HEK293 (cell line): ENCODE results near the gene PALMD.

ENCODE experiments used
- CTCF ChIA-PET: fragments of 350-600 bp; formaldehyde crosslinking; extraction: SDS; loops from one replicate; lab custom pipeline; 2021; ENCODE audit warnings: antibody characterized with exemption; lab: Yijun Ruan, JAX
- POLR2A ChIA-PET: fragments of 300-600 bp; formaldehyde crosslinking; extraction: SDS; loops from one replicate; lab custom pipeline; 2020; ENCODE audit warnings: antibody characterized with exemption, inconsistent platforms; lab: Yijun Ruan, JAX
- H3K27ac ChIP-seq: fragments of 200-500 bp; sonication (Bioruptor generic); 2 replicates; pipeline ENCODE4 v1.5.1; 2014; ENCODE audit warnings: low read depth, low read length, control low read depth, inconsistent platforms; ENCODE audit errors: extremely low read depth
- H3K36me3 ChIP-seq, 2 experiments: fragments of 200-500 bp in 1 of 2; sonication (Bioruptor generic) in 1 of 2; 1 replicate in 1 of 2; 2 replicates in 1 of 2; pipeline ENCODE4 v1.5.1; 2014 to 2017; ENCODE audit warnings: inconsistent platforms in 2 of 2, low read length in 2 of 2; ENCODE audit not compliant: control insufficient read depth in 2 of 2, insufficient read depth in 1 of 2
- H3K4me1 ChIP-seq: fragments of 200-500 bp; sonication (Bioruptor generic); 2 replicates; pipeline ENCODE4 v1.5.1; 2014; ENCODE audit warnings: mild to moderate bottlenecking, low read length, inconsistent platforms; ENCODE audit not compliant: control insufficient read depth, insufficient read depth
- H3K4me3 ChIP-seq: 2 replicates; pipeline ENCODE4 v1.5.1; 2011; ENCODE audit warnings: low read depth, mild to moderate bottlenecking, control low read depth, low read length, moderate library complexity
- H3K9me3 ChIP-seq: fragments of 200-500 bp; sonication (Bioruptor generic); 2 replicates; pipeline ENCODE4 v1.5.1; 2014; ENCODE audit warnings: low read depth, low read length, inconsistent platforms; ENCODE audit not compliant: control insufficient read depth, insufficient read depth
- GLIS2 ChIP-seq: fragments of 450-650 bp; formaldehyde crosslinking; IDR thresholded peaks from 2 replicates; pipeline ENCODE4 v1.5.1; 2016; ENCODE audit warnings: missing biosample characterization, missing genetic modification characterization
- HOXC10 ChIP-seq: sonication (generic); formaldehyde crosslinking; IDR thresholded peaks from 2 replicates; pipeline ENCODE4 v1.8.1; 2023; ENCODE audit warnings: mild to moderate bottlenecking, missing genetic modification reagents
- HOXD13 ChIP-seq: sonication (generic); formaldehyde crosslinking; IDR thresholded peaks from 2 replicates; pipeline ENCODE4 v1.8.0; 2022; ENCODE audit warnings: missing genetic modification reagents, borderline replicate concordance
- KLF16 ChIP-seq: fragments of 450-650 bp; formaldehyde crosslinking; IDR thresholded peaks from 2 replicates; pipeline ENCODE4 v1.5.1; 2017; ENCODE audit warnings: missing biosample characterization, missing genetic modification characterization
- PBX3 ChIP-seq: sonication (generic); formaldehyde crosslinking; IDR thresholded peaks from 2 replicates; pipeline ENCODE4 v1.8.1; 2022; ENCODE audit warnings: mild to moderate bottlenecking, moderate library complexity, missing genetic modification reagents
- TCF7L2 ChIP-seq: IDR thresholded peaks from 2 replicates; pipeline ENCODE4 v1.6.1; 2011; ENCODE audit warnings: low read depth, mild to moderate bottlenecking, inconsistent platforms, low read length, moderate library complexity, borderline replicate concordance
- TSHZ1 ChIP-seq: fragments of 450-650 bp; formaldehyde crosslinking; IDR thresholded peaks from 2 replicates; pipeline ENCODE4 v1.5.1; 2016; ENCODE audit warnings: missing biosample characterization, missing genetic modification characterization, borderline replicate concordance
- ZBTB11 ChIP-seq: fragments of 450-650 bp; formaldehyde crosslinking; conservative IDR thresholded peaks from 2 replicates; pipeline ENCODE4 v1.5.1; 2016; ENCODE audit warnings: low read depth, missing biosample characterization, missing genetic modification characterization
- ZBTB26 ChIP-seq: fragments of 450-650 bp; formaldehyde crosslinking; optimal IDR thresholded peaks from 2 replicates; pipeline ENCODE3; 2016; ENCODE audit warnings: missing biosample characterization, mild to moderate bottlenecking, missing genetic modification characterization
- ZEB2 ChIP-seq: fragments of 450-650 bp; formaldehyde crosslinking; IDR thresholded peaks from 2 replicates; pipeline ENCODE4 v1.5.1; 2016; ENCODE audit warnings: missing biosample characterization, missing genetic modification characterization
- ZNF132 ChIP-seq: fragments of 450-650 bp; formaldehyde crosslinking; IDR thresholded peaks from 2 replicates; pipeline ENCODE4 v1.5.1; 2017; ENCODE audit warnings: missing biosample characterization, missing genetic modification characterization, borderline replicate concordance
- ZNF138 ChIP-seq: fragments of 450-650 bp; formaldehyde crosslinking; IDR thresholded peaks from 2 replicates; pipeline ENCODE4 v1.5.1; 2016; ENCODE audit warnings: missing biosample characterization, missing genetic modification characterization, borderline replicate concordance
- ZNF174 ChIP-seq: fragments of 450-650 bp; formaldehyde crosslinking; IDR thresholded peaks from 2 replicates; pipeline ENCODE4 v1.5.0; 2017; ENCODE audit warnings: missing biosample characterization, mild to moderate bottlenecking, missing genetic modification characterization
- ZNF214 ChIP-seq: fragments of 450-650 bp; formaldehyde crosslinking; IDR thresholded peaks from 2 replicates; pipeline ENCODE4 v1.5.1; 2017; ENCODE audit warnings: missing biosample characterization, mild to moderate bottlenecking, missing genetic modification characterization, borderline replicate concordance
- ZNF24 ChIP-seq: fragments of 450-650 bp; formaldehyde crosslinking; IDR thresholded peaks from 2 replicates; pipeline ENCODE4 v1.5.1; 2016; ENCODE audit warnings: missing biosample characterization, missing genetic modification characterization
- ZNF37A ChIP-seq: fragments of 450-650 bp; IDR thresholded peaks from 2 replicates; pipeline ENCODE4 v1.5.1; 2018; ENCODE audit warnings: missing biosample characterization, missing genetic modification characterization
- ZNF488 ChIP-seq: fragments of 450-650 bp; formaldehyde crosslinking; IDR thresholded peaks from 2 replicates; pipeline ENCODE4 v1.5.1; 2016; ENCODE audit warnings: missing biosample characterization, missing genetic modification characterization
- ZNF544 ChIP-seq: fragments of 450-650 bp; formaldehyde crosslinking; IDR thresholded peaks from 2 replicates; pipeline ENCODE4 v1.5.0; 2017; ENCODE audit warnings: missing biosample characterization, missing genetic modification characterization
- ZNF548 ChIP-seq: fragments of 450-650 bp; formaldehyde crosslinking; IDR thresholded peaks from 2 replicates; pipeline ENCODE4 v1.5.1; 2016; ENCODE audit warnings: missing biosample characterization, missing genetic modification characterization
- TF ChIP-seq, protein P1 (sequence below): fragments of 450-650 bp; formaldehyde crosslinking; IDR thresholded peaks from 2 replicates; pipeline ENCODE4; 2016; ENCODE audit warnings: missing biosample characterization, missing genetic modification characterization

The PALMD gene

DNA sequence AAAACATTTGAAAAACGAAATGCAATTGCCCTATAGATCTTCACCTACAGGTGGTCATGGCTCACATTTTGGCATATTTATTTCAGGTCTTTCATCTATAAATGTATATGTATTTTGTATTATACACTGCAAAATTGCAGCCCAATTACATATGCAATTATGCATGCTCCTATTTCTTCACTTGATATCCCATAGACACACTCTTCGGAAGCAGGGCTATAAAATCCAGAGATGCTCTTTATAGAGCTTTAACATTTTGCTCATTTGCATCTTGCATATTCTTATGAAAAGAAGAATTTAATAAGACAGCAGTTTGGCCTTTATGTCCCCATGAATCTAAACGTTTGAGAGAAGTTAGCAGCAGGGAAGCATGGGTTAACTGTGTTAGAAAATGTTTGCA is 44.7 kb upstream of the PALMD start:
- Histone ChIP-seq H3K27ac (no peak overlapping the region), H3K36me3 (no peaks in the 10 kb centered on the region), H3K4me1 (no peaks in the 10 kb centered on the region)
- POLR2A ChIA-PET = no interaction called here
- no peak for TF ChIP-seq ZNF37A (tag by site-specific recombination)
- TF ChIP-seq ZNF488 (tag by site-specific recombination) = no peak
- TF ChIP-seq ZNF548 = no peak
- no peak for TF ChIP-seq PBX3
- no peak for TF ChIP-seq ZNF214
- TF ChIP-seq GLIS2 (tag by site-specific recombination) = no peak
- no peak for TF ChIP-seq ZNF24 (tag by site-specific recombination)
- TF ChIP-seq, all 188 proteins: peak for 0
- no peaks in the 10 kb centered on the region for H3K9me3 ChIP-seq
- CTCF ChIA-PET = no interaction called here
- H3K4me3 ChIP-seq = no peak overlapping the region

GRCh38 chr1:99601709-99602403 is 44.1 kb upstream of the PALMD start:
- TF ChIP-seq ZNF138 (tag by site-specific recombination) (no peak), ZNF132 (no peak), ZNF544 (tag by site-specific recombination) (no peak), TSHZ1 (tag by site-specific recombination) (no peak), TCF7L2 (no peak), ZBTB11 (tag by site-specific recombination) (no peak), KLF16 (tag by site-specific recombination) (no peak), ZBTB26 (tag by site-specific recombination) (no peak), HOXD13 (CRISPR knock-in tag) (no peak), ZEB2 (tag by site-specific recombination) (no peak), HOXC10 (no peak), ZNF174 (no peak)
- TF ChIP-seq, protein P1, sequence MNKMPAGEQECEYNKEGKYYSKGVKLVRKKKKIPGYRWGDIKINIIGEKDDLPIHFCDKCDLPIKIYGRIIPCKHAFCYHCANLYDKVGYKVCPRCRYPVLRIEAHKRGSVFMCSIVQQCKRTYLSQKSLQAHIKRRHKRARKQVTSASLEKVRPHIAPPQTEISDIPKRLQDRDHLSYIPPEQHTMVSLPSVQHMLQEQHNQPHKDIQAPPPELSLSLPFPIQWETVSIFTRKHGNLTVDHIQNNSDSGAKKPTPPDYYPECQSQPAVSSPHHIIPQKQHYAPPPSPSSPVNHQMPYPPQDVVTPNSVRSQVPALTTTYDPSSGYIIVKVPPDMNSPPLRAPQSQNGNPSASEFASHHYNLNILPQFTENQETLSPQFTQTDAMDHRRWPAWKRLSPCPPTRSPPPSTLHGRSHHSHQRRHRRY = no peak
- Histone ChIP-seq H3K4me3 (no peak overlapping the region), H3K4me1 (no peaks in the 10 kb centered on the region), H3K36me3 (no peaks in the 10 kb centered on the region), H3K27ac (no peak overlapping the region), H3K9me3 (no peaks in the 10 kb centered on the region)
- ChIA-PET POLR2A (no interaction called here), CTCF (interaction anchor here (0.5 kb wide), 1 partner anchor 75 kb away, joined by 3 read pairs; no protein-coding TSS in a partner anchor)
